Stimulated activated CD4-positive, alpha-beta T cell treated with anti-CD3 and anti-CD28 coated beads, Interleukin-2, amount 100 ng/mL, for 4 hours (primary cell): ENCODE measurements around the gene KIF21A.

ENCODE experiments used
- DNase-seq: peaks from one replicate; pipeline ENCODE4 v3.0.0-alpha.2; 2020; ENCODE audit warnings: low read depth

The KIF21A gene

DNA sequence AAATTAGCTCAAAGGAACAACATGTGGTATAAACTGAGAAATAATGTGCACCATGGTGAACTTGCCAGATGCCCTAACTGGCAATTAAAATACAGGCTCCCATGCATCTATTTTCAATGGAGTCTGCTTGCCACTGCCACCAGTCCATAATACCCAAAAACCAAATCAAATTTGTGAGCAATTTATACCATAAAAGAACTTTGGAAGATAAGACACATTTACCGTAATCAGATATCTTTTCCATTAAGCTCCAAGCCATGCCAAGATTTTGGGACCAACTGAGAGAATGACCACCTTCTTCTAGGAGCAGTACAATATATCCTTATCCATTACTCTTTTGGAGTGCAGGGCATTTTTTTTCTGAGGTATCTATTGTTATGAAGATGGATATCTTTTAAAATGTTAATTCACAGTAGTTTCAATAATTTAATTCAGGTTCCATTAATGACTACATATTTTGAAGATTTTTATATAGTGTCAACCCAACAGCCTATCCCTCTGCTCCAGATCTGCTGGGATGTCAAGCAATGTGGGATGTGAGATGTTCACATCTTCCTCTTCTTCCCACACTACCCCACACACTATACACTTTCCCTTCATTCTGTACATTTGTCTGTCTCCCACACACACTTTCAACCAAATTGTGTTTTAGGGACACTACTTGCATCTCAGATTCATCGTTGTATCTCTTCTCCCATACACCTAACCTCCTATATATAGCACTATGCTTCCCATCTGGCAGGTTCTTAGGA is 53.3 kb downstream of the KIF21A start:
- DNase-seq: no peak

DNA sequence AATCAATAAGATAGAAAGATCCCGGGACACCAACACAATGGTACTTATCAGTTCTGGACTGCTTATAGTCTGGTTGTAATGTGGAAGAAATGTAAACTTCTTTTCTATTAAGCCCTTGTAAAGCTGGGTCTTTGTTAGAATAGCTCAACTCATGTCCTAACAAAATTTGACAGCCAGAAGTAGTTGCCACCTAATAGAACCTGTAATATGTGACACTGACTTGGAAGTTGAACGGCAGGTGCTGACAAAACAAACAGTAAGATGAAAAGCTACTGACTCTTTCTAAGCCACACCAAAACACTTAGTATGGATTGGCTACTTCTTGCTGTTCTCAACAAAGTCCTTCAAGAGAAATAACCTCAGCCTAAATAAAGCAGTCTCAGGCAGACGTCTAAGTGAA is 56.6 kb downstream of the KIF21A start:
- DNase-seq: no peak

DNA sequence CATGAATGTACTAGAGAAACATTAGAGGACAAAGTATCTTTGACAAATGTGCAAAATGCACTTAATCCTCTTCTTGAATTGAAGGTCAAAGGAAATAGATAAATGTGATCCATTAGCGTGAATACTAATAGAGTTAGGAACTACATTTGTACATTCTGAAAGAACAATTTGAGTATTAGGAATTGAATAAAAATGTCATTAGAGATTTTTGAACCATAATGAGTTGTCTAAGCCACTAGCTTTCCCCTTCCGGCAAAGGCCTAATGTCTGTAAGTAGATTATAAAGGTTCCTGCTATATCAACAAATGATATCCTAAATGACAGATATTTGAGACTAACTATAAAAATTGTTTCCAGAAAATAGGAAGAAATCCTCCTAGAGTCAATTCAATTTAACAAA is 59.8 kb downstream of the KIF21A start:
- DNase-seq: no peak

DNA sequence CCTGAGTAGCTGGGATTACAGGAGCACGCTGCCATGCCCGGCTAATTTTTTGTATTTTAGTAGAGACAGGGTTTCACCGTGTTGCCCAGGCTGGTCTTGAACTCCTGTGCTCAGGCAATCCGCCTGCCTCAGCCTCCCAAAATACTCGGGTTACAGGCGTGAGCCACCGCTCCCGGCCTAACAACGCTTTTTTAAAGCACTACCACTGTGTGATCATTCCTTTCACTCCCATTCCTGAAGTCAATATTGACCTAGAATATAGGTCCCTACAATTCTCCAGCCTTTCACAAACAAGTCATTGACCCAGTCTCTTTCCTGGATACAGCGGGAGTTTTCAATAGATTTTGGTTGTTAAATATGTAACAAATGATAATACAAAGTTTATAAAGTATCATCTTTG is 62.8 kb downstream of the KIF21A start:
- DNase-seq: no peak

DNA sequence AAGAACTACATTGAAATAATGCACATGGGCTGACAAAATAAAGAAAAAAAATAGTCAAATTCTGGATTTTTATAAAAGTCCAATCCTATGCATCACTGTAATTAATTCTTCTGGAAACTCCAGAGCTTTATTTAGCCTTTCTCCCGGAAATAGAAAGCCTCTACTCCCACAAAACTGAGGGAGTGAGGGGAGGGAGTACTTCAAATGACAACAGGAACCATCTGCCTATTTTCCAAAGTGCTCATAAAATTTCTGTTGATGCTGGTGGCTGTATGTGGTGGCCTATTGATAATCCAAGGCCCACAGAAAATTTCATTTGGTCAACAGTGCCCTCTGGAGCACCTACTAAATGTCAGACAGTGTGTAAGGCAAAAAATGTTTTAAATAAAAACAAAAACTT is 64.6 kb downstream of the KIF21A start:
- DNase-seq: no peak

DNA sequence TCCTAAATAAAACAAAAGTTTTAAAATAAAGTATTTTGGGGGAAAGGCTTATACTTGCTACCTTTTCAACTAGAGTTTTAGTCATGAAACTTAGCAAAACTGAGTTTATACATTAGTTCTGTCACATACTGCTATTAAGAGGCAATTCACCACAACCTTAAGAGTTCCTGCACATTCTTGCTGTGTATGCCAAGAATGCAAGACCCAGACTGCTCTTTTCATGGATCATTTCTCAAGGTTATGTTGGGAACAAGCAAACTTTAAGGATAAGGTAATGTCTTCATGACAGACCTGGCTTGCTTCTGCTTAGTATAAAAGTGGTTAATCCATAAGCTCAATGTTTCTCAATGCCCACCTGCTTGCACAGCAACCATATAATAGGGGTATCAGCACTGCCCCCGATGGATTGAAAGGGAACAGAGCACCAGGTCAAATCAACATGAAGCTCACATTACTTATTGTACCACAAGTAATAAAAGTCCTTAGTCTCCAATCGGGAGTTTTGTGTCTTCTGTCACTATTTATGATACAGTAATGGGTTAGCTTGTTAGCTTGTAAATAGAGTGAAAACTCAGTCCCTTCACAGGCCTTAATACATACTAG is 67.6 kb downstream of the KIF21A start:
- DNase-seq: no peak

DNA sequence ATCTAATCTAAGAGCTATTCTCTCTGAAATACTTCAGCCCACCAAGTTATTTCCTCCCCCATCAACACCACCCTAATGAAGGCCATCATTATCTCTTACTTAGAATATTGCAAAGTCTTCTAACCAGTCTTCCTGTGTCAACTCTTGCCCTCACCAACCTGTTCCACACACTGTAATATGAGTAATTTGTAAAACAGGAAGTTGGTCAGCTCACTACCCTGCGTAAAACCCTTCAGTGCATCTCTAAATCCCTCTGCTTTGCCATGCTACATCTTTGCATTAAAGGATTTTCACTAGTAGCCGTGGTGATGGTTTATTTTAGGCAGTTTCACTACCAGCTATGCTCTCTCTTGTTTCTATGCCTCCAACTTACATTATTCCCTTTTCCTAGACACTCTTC is 70.0 kb downstream of the KIF21A start:
- DNase-seq: no peak

DNA sequence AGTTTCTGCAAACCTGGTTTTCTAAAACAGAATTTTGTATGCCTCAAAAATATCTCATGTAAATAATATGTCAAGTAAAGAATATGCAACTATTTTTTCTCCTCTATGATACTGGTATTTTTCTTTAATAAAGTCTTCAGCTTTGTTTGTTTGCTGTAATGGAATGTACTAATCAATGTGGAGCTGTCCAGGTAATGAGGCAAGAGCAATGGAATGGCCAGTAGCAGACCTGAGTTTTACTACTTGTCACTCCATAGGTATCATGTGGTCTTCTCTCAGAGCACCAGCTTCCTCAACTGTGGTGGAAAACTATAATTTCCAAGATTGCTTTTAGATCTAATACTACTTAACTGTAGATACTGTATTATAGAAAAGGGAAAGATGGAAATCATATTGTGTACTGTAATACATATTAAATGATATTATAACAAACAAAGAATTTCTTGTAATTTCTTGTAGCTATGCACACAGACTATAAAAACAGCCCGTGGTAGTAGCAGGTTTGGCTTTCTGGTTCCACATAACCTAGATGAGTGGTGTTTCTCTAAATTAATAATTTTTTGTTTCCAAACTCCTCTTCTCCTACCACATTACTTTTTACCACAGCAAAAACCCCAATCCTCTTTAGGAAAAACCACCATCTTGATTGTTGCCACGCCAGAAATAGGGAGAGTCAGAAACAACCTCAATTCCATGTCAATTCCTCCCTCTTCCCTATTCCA is 70.6 kb downstream of the KIF21A start:
- DNase-seq: no peak

DNA sequence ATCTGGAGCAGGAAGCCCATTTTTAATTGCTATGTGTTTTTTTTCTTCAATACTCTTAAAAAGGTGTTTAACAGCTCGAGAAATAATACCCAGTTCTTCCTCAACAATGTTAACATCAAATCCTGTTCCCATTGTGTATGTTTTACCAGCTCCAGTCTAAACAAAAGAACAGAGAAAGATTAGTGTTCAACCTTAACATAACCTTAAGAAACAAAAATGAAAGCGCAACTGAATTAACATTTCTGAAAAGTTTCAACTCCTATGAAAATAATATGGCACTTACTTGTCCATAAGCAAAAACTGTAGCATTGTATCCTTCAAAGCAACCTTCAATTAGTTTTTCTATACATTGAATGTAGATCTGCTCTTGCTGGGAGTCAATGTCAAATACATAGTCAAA is 73.2 kb downstream of the KIF21A start:
- no peak for DNase-seq

DNA sequence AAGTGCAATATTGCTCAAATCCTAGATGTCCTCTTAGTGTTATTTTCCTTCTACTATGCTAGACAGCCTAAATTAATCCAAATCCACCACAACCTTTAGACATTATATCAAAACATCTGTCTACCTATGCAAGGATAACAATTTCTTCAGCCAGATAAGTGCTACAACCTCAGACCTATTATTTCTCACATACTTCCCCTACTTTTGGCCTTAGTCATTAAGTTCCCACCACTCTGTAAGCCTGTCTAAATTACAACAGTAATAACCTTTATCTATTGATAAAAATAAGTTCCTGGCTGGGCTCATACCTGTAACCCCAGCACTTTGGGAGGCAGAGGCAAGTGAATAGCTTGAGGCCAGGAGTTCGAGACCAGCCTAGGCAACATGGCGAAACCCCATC is 74.0 kb downstream of the KIF21A start:
- DNase-seq: no peak

DNA sequence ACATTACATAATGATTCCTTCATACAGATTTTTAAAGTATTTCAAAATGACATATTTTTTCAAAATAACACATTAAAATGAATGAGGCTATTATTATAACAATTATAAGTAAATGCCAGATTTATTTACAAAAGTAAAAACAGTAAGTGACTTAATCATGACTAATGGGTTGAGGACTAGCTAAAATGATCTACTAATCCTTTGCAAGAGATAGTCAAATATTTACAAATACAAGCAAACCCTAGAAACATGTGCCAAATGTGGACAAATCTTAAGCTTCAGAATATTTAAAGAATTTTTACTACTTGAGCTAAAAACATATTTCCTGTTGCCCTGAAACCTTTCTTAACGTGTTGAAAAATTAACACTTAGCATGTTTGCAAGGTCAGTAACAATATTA is 74.8 kb downstream of the KIF21A start:
- no peak for DNase-seq

DNA sequence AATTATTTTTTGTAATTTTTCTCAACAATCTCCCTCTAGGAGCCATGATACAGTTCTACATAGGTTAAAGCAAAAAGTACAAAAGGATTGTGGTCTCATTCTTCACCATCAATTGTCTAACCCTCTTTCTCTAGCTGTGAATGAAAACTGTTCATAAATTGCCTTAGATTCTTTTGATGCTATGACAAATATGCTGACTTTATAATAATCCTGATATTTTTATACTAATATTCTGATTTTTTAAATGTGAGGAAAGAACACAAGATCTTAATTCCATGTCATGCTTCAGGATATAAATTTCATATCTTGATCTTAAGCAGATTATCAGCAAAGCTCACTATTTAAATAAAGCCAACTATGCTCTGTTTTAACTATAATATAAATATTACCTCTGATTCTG is 75.4 kb downstream of the KIF21A start:
- no peak for DNase-seq

DNA sequence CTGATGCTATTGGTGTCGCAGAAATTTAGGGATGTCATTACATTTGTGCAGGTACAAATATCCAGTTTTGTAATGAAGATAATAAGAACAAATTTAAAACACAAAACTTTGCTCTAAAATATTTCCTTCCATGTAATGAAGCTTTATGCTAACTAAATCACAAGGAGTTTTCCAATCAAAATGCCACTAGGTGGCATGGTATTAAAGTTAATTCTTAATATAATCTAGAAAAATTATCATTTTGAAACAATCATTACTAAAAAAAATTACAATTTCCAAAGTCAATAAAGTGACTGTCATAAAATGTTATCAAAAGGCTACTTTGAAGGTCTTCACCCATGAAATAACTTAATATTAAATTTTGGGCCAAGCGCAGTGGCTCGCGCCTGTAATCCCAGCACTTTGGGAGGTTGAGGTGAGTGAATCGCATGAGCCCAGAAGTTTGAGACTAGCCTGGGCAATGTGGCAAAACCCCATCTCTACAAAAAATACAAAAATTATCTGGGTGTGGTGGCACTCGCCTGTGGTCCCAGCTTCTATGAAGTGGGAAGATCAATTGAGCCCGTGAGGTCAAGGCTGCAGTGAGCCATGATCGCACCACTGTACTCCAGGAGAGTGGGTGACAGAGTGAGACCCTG is 77.4 kb downstream of the KIF21A start:
- no peak for DNase-seq

DNA sequence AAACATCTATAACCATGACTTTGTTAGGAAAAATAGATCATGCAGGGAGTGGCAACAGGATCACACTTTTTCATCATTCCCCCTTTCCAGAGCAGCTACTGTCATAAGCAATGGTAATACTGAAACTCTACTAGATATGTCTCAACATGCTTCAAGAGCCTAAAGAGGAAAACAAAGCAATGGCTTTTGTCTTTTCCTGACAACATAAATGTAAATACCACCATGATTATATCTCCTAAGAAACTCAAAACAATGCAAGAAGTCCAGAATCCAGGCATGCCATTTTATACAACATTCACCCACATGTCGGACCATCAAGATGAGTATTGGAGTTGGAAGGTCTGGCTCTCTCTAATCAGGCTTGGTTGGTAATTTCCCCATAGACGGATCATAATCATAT is 78.7 kb downstream of the KIF21A start:
- DNase-seq: no peak

DNA sequence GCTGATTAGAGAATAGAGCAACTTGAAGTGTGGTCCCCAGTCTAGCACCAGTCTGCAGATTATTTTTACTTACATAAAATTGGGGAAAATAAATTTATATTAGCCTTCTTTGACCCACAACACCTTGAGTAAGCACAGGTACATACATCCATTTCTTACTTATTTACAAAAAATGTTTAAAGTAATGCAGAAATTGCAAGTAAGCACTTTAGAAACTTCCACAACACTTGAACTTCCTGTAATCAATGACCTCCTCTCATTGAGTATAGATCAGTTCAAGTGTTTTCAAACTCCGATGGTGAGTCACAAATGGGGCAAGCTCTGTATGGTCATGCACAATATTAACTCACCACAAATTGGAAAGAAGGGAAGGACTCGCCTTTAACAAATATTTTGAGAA is 83.3 kb downstream of the KIF21A start:
- DNase-seq: no peak

DNA sequence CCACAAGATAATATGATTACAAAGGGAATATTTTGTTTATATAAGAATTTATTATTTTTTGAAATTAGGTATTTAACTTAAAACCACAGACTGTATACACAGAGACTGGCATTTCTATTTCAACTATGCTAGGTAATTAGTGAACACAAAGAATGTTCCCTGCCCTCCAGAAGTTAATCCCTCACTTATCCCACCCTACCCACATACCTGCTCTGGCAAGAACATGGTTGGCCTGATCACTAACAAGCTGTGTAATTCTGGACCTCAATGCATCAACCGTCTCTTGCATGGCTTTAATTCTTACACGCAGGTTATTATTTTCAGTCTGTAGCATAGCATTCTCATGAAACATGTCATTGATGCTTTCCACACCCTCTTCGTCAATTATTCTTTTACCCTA is 85.9 kb downstream of the KIF21A start:
- DNase-seq: no peak

DNA sequence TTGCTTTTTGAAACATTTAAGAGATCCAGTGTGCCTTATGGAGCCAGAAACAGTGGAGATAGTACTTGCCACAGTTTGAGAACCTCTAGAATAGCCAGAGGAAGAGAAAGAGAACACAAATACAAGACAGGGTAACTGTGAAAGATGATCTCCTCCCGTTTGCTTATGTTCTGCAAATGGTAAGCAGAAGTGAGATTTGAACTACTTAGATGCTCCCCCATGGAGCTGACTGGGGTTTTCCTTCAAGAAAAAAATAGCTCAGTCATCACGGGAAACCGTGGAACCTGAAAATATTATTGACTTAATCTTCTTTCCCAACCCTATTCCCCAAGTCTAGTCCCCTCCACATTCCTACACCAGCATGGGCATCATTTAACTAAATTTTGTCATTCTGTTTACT is 87.1 kb downstream of the KIF21A start:
- no peak for DNase-seq

DNA sequence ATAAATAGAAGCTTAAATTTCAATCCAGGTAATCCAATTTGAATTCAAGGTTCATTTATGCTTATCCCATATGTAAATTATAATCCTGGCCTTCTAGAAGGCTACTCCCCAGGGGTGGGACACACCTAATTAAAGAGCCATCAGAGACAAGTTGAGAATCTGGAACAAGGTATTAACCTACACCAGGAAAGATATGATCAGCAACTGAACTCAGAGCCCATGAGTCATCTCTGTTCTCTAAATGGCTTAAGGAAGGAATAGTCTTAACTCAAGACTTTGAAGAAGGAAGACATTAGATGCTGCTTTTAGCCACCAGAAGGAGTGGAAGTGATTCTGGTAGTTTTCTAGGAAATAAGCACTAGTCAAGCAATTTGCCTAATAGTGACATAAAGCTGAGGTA is 88.0 kb downstream of the KIF21A start:
- no peak for DNase-seq

DNA sequence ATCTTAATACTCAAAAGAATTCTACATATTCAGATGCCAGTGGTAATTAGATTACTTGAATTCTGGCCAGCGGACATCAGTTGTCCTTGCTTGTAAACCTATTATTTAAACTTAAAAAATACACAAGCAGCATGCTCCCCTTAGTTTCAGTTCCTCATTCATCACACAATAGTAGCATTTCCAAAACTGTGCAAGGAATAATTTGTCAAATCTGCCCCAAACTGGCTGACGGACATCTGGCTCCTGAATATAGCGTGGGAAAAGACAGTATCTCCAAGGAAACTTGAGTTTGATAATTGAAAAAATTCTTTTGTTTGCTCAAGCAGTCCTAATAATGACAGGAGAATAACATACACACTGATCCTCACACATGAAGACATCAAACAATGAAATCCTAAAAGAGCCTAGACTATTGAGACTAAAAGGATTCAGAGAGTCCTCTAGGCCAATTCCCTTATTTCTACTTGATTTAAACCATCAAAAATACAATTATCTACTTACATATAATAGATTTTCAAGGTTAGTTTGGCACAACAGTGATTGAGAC is 90.4 kb downstream of the KIF21A start:
- no peak for DNase-seq

DNA sequence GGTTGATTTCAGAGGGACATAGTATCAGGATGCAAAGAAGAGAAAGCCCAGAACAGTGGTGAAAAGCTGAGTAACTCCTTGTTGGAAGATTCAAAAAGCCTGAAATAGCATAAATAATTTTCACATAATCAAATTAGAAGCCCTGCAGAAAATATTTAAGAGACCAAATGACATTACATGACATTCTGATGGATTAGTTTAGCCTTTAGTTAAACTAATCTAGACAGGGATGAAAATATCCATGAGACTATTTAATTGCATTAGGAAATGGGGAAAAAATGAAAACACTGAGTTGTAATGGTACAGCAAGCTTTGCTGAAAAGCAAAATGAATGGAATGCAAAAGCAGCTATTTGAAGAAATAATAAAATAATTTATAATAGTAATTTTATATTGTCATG is 91.8 kb downstream of the KIF21A start:
- no peak for DNase-seq

DNA sequence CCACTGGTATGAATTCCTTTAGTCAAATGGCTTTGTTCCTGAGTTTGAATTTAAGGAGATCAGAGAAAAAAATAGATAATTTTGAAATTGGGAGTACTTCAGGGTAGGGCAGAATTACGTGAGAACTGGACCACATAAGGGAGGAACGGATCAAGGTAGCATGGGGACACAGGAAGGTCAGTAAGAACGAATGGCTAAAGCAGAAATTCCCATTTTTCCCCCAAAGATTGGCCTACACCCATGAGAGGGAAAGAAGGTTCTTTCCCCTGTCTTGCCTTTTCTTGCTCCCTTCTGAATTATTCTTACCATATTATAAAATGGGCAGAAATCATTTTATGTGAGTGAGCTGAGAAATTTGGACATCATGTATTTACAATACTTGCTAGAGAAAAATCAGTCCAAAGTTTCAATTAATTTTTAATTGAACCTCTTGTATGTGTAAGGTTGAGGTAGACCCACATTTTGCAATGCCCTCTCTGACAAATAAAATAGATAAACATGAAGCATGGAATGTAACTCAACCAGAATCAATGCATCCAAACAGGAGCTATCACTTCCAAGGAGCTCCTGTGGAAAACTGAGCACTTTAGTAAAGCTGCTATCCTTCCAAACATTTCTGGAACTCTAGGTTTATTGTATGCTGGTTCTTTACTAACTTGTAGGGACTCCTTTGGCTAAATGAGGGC is 93.8 kb downstream of the KIF21A start:
- no peak for DNase-seq

DNA sequence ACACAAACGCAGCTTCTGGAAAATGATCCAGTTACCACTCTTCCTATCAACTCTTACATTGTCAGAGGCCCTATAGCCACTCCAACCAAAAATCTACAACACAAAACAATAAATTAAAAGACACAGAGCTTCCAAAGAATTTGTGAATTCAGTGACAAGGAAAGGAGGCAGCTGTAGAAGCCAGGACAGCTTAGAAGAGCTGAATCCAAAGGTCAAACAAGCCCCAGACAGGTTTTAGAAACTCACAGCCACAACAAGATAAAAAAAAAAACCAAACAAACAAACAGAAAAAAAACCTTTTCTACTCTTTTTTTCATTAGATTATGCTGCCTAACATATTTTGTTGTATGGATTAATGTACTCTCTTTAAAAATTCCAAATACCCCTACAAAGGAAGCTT is 94.4 kb downstream of the KIF21A start:
- no peak for DNase-seq
